ENCODE data around the gene TMEM45B. TPM values are rescaled to one million over a fixed set of nuclear protein-coding genes. Genes with fewer than 3 reads are reported as not detected.
A peak's percentile ranks its signal among the peaks of the same experiment; 100 is the strongest.

TMEM45B gene
- total and polyA plus RNA-seq, 2 donors (not counting 1 experiment from before 2014, with no cell fraction given): not detected

GRCh38 chr11:129861702-129862522 lies 46.3 kb downstream of the TMEM45B start:
- no peak overlapping the region for H2AFZ ChIP-seq (ENCODE audit: low read length)
- H3K4me3 ChIP-seq (replicated peaks in 1 of 4; ENCODE audit: control extremely low read depth in 1 of 4, insufficient read depth in 1 of 4, low read depth in 3 of 4, low read length in 4 of 4): no peak overlapping the region
- no peaks in the 10 kb centered on the region for H3K79me2 ChIP-seq (ENCODE audit: control insufficient read depth, insufficient read depth, low read length)
- H3K4me2 ChIP-seq (ENCODE audit: extremely low read depth, insufficient read depth, low read length): no peak overlapping the region
- H3K9me3 ChIP-seq (ENCODE audit: control insufficient read depth, insufficient read depth, low read depth, low read length): no peaks in the 10 kb centered on the region
- TF ChIP-seq EZH2 (IDR thresholded peaks at IDR 0.05; ENCODE audit: low read length, missing control alignments) (no peak), CTCF (conservative IDR thresholded peaks at IDR 0.05 in 1 of 2, IDR thresholded peaks at IDR 0.05 in 1 of 2; ENCODE audit: low read depth in 1 of 2, low read length in 2 of 2) (no peak)
- H4K20me1 ChIP-seq (ENCODE audit: control insufficient read depth, extremely low read depth, insufficient read depth, low read length): no peaks in the 10 kb centered on the region
- peak; percentile 90 to 97 for DNase-seq (ENCODE audit: low read depth in 2 of 2)
- H3K27ac ChIP-seq (ENCODE audit: insufficient read depth, low read length): peak overlapping the region; percentile 37
- no peak overlapping the region for H3K9ac ChIP-seq (ENCODE audit: insufficient read depth, low read length)
- peaks cover 3% of the 10 kb centered on the region for H3K4me1 ChIP-seq (ENCODE audit: control insufficient read depth, extremely low read depth, insufficient read depth, low read length)
- peaks cover 14% of the 10 kb centered on the region for H3K36me3 ChIP-seq (ENCODE audit: control insufficient read depth, insufficient read depth, low read length)
- no peaks in the 10 kb centered on the region for H3K27me3 ChIP-seq (ENCODE audit: control insufficient read depth, insufficient read depth, low read length)

- H3K36me3 ChIP-seq (ENCODE audit: control insufficient read depth, insufficient read depth, low read length): peaks cover 20% of the 10 kb centered on the region
These were observed 49.2 kb downstream of the TMEM45B start for GRCh38 chr11:129864811-129865210.

GRCh38 chr11:129865701-129866100 lies 50.1 kb downstream of the TMEM45B start:
- Histone ChIP-seq H3K27ac (ENCODE audit: insufficient read depth, low read length) (no peak overlapping the region), H4K20me1 (ENCODE audit: control insufficient read depth, extremely low read depth, insufficient read depth, low read length) (no peaks in the 10 kb centered on the region), H3K9ac (ENCODE audit: insufficient read depth, low read length) (no peak overlapping the region), H3K36me3 (ENCODE audit: control insufficient read depth, insufficient read depth, low read length) (peaks cover 23% of the 10 kb centered on the region), H3K4me1 (ENCODE audit: control insufficient read depth, extremely low read depth, insufficient read depth, low read length) (peaks cover 3% of the 10 kb centered on the region), H3K4me3 (replicated peaks in 1 of 4; ENCODE audit: control extremely low read depth in 1 of 4, insufficient read depth in 1 of 4, low read depth in 3 of 4, low read length in 4 of 4) (no peak overlapping the region), H3K4me2 (ENCODE audit: extremely low read depth, insufficient read depth, low read length) (no peak overlapping the region), H2AFZ (ENCODE audit: low read length) (no peak overlapping the region), H3K9me3 (ENCODE audit: control insufficient read depth, insufficient read depth, low read depth, low read length) (no peaks in the 10 kb centered on the region), H3K27me3 (ENCODE audit: control insufficient read depth, insufficient read depth, low read length) (no peaks in the 10 kb centered on the region), H3K79me2 (ENCODE audit: control insufficient read depth, insufficient read depth, low read length) (no peaks in the 10 kb centered on the region)
- no peak for DNase-seq (ENCODE audit: low read depth in 2 of 2)
- no peak for TF ChIP-seq CTCF (conservative IDR thresholded peaks at IDR 0.05 in 1 of 2, IDR thresholded peaks at IDR 0.05 in 1 of 2; ENCODE audit: low read depth in 1 of 2, low read length in 2 of 2)
- no peak for TF ChIP-seq EZH2 (IDR thresholded peaks at IDR 0.05; ENCODE audit: low read length, missing control alignments)

More at GRCh38 chr11:129864811-129865210, 49.2 kb downstream of the TMEM45B start:
- H4K20me1 ChIP-seq (ENCODE audit: control insufficient read depth, extremely low read depth, insufficient read depth, low read length): no peaks in the 10 kb centered on the region
- TF ChIP-seq CTCF (conservative IDR thresholded peaks at IDR 0.05 in 1 of 2, IDR thresholded peaks at IDR 0.05 in 1 of 2; ENCODE audit: low read depth in 1 of 2, low read length in 2 of 2) (no peak), EZH2 (IDR thresholded peaks at IDR 0.05; ENCODE audit: low read length, missing control alignments) (no peak)
- no peak overlapping the region for H3K4me2 ChIP-seq (ENCODE audit: extremely low read depth, insufficient read depth, low read length)
- DNase-seq (ENCODE audit: low read depth in 2 of 2): no peak
- no peak overlapping the region for H3K9ac ChIP-seq (ENCODE audit: insufficient read depth, low read length)
- no peak overlapping the region for H2AFZ ChIP-seq (ENCODE audit: low read length)
- H3K27me3 ChIP-seq (ENCODE audit: control insufficient read depth, insufficient read depth, low read length): no peaks in the 10 kb centered on the region
- no peaks in the 10 kb centered on the region for H3K79me2 ChIP-seq (ENCODE audit: control insufficient read depth, insufficient read depth, low read length)
- H3K4me1 ChIP-seq (ENCODE audit: control insufficient read depth, extremely low read depth, insufficient read depth, low read length): peaks cover 3% of the 10 kb centered on the region
- no peaks in the 10 kb centered on the region for H3K9me3 ChIP-seq (ENCODE audit: control insufficient read depth, insufficient read depth, low read depth, low read length)
- no peak overlapping the region for H3K27ac ChIP-seq (ENCODE audit: insufficient read depth, low read length)
- no peak overlapping the region for H3K4me3 ChIP-seq (replicated peaks in 1 of 4; ENCODE audit: control extremely low read depth in 1 of 4, insufficient read depth in 1 of 4, low read depth in 3 of 4, low read length in 4 of 4)

All from fibroblast of lung (primary cell).